WTC11 (cell line): ENCODE results near the gene AP2M1.

Experiments used
- CTCF ChIP-seq: fragments of 200-600 bp; IDR thresholded peaks from 2 replicates; pipeline ENCODE4 v1.8.0; 2022; ENCODE audit warnings: antibody characterized with exemption
- JUN ChIP-seq: sonication (generic); formaldehyde crosslinking; IDR thresholded peaks from 2 replicates; pipeline ENCODE4 v1.8.0; 2023; ENCODE audit warnings: mild to moderate bottlenecking, missing genetic modification reagents
- KAT7 ChIP-seq: sonication (generic); formaldehyde crosslinking; IDR thresholded peaks from 2 replicates; pipeline ENCODE4 v1.8.1; 2023; ENCODE audit warnings: missing genetic modification reagents, mild to moderate bottlenecking, borderline replicate concordance
- ZNF281 ChIP-seq: sonication (generic); formaldehyde crosslinking; IDR thresholded peaks from 2 replicates; pipeline ENCODE4 v1.8.0; 2023; ENCODE audit warnings: mild to moderate bottlenecking, missing genetic modification reagents

- TF ChIP-seq KAT7 (CRISPR knock-in tag) (no peak), ZNF281 (CRISPR knock-in tag) (no peak), JUN (CRISPR knock-in tag) (no peak), CTCF (no peak)
Measured at GRCh38 chr3:184174284-184174645, 390 bp upstream of the AP2M1 start.
